Measurements from ENCODE around the gene C19orf33. TPM values are rescaled to one million over a fixed set of nuclear protein-coding genes. Genes with fewer than 3 reads are reported as not detected.

C19orf33 gene
- total RNA-seq, 1 donor from 2014 or later: not detected

DNA sequence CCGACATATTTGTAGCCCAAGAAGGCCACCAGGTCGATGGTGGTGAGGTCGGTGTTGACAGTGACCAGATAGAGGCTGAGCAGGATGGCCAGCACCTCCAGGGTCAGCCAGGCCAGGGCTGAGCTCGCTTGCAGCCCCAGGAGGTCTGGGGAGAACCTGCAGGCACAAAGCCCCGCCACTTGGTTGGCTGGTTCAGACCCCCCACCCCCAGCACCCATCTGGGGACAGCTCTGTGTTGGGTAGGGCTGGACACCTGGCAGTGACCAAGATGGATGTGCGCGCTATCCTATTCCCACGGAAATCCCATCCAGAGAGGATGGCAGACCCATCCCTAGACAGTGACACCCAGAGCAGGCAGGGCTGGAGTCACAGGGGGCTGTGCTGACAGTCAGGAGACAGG, 3.5 kb downstream of the C19orf33 start:
- no peak for DNase-seq (ENCODE audit: low read depth, low spot score)
- Mint-ChIP-seq H3K27ac (ENCODE audit: unreplicated experiment) (no peak overlapping the region), H3K4me1 (no peaks in the 10 kb centered on the region), H3K27me3 (ENCODE audit: low read depth) (no peaks in the 10 kb centered on the region), H3K4me3 (no peak overlapping the region), H3K9me3 (no peaks in the 10 kb centered on the region), H3K36me3 (ENCODE audit: low read depth) (no peaks in the 10 kb centered on the region)
- TF ChIP-seq, protein P1, sequence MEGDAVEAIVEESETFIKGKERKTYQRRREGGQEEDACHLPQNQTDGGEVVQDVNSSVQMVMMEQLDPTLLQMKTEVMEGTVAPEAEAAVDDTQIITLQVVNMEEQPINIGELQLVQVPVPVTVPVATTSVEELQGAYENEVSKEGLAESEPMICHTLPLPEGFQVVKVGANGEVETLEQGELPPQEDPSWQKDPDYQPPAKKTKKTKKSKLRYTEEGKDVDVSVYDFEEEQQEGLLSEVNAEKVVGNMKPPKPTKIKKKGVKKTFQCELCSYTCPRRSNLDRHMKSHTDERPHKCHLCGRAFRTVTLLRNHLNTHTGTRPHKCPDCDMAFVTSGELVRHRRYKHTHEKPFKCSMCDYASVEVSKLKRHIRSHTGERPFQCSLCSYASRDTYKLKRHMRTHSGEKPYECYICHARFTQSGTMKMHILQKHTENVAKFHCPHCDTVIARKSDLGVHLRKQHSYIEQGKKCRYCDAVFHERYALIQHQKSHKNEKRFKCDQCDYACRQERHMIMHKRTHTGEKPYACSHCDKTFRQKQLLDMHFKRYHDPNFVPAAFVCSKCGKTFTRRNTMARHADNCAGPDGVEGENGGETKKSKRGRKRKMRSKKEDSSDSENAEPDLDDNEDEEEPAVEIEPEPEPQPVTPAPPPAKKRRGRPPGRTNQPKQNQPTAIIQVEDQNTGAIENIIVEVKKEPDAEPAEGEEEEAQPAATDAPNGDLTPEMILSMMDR (conservative IDR thresholded peaks at IDR 0.05): no peak

DNA sequence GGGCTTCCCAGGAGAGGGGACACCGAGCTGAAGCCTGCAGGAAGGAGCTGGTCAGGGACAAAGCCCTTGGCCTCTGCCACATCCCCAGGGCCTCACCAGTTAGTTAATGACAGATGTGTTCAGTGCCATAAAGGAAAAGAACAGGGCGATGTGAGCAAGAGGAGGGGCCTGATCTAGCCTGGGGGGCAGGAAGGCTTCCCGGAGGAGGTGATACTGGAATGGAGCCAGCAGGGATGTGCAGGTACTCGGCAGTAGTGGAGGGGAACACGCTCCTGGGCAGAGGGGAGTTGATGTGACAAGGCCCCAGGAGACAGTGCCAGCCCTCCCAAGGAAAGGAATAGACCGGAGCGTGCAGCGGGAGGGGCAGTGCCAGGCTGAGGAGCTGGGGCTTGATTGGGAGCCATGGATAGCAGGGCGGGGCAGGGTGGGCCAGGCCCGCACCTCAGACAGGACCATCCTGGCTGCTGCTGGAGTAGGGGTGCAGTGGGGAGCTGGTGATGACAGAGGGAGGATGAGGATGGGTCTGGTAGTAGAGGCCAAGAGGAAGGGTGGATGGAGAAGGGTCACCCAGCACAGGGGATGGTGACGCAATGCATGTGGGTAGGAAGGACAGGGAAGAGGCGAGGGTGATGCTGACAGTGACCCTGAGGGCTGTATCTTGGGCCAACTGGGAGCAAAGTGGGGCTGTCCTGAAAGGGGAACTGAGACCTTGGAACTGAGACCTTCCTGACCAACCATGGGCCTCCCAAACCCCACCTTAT, 4.1 kb downstream of the C19orf33 start:
- no peak overlapping the region for H3K4me3 Mint-ChIP-seq
- H3K36me3 Mint-ChIP-seq (ENCODE audit: low read depth): no peaks in the 10 kb centered on the region
- H3K4me1 Mint-ChIP-seq: no peaks in the 10 kb centered on the region
- no peaks in the 10 kb centered on the region for H3K27me3 Mint-ChIP-seq (ENCODE audit: low read depth)
- H3K27ac Mint-ChIP-seq (ENCODE audit: unreplicated experiment): no peak overlapping the region
- TF ChIP-seq, protein P1 (conservative IDR thresholded peaks at IDR 0.05): no peak
- no peak for DNase-seq (ENCODE audit: low read depth, low spot score)
- no peaks in the 10 kb centered on the region for H3K9me3 Mint-ChIP-seq

DNA sequence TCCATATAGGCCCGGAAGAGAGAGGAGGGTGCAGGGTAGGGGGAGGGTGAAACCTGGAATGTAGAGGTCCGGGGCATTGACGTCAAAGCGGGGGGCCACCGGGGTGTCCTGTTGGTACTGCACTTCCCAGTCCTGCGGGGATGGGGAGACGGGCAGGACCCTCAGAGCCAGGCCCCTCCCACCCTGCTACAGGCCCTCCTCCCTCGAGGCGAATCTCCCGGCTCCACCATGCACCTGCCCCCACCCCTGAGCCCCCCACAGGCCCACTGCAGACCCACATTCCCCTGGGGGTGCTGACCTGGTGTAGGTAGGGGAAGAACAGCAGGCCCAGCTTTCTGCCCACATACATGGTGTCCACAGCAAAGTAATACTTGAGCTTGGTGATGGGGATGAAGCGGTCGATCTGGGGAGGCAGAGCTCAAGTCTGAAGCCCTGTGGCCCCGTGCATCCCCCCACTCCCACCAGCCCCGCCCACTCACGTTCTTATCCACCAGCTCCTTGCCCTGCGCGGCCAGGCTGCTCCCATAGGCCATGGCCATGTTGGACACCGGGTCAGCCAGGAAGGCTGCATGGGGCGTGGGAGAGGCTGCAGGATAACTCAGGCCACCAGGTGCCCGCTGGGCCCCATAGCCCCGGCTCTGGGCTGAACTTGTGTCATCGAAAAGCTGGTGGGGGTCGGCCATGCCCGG, 5.0 kb downstream of the C19orf33 start:
- H3K27ac Mint-ChIP-seq (ENCODE audit: unreplicated experiment): no peak overlapping the region
- no peaks in the 10 kb centered on the region for H3K36me3 Mint-ChIP-seq (ENCODE audit: low read depth)
- peaks cover 5% of the 10 kb centered on the region for H3K4me1 Mint-ChIP-seq
- TF ChIP-seq, protein P1 (conservative IDR thresholded peaks at IDR 0.05): no peak
- no peaks in the 10 kb centered on the region for H3K27me3 Mint-ChIP-seq (ENCODE audit: low read depth)
- H3K9me3 Mint-ChIP-seq: no peaks in the 10 kb centered on the region
- no peak for DNase-seq (ENCODE audit: low read depth, low spot score)
- H3K4me3 Mint-ChIP-seq: no peak overlapping the region

DNA sequence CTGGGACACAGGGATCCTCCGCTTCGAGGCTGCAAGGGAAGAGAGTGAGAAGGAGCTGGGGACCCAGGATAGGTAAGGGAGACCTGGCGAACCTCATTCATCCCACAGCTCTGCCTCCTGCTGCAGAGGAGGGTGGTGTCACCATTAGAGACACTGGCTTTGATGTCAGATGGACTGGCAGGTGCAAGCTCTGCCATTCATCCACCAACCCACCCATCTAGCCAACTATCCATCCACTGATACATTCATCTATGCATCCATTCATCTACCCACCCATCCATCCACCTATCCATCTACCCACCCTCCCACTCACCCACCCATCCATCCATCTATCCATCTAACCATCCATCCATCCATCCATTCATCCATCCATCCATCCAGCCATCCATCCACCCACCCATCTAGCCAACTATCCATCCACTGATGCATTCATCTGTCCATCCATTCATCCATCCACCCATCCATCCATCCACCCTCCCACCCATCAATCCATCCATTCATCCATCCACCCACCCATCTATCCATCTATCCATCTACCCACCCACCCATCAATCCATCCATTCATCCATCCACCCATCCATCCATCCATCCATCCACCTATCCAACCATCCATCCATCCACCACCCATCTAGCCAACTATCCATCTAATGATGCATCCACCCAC, 5.7 kb downstream of the C19orf33 start:
- Mint-ChIP-seq H3K27me3 (ENCODE audit: low read depth) (no peaks in the 10 kb centered on the region), H3K4me1 (peaks cover 5% of the 10 kb centered on the region), H3K36me3 (ENCODE audit: low read depth) (no peaks in the 10 kb centered on the region), H3K27ac (ENCODE audit: unreplicated experiment) (no peak overlapping the region), H3K4me3 (no peak overlapping the region), H3K9me3 (no peaks in the 10 kb centered on the region)
- DNase-seq (ENCODE audit: low read depth, low spot score): no peak
- TF ChIP-seq, protein P1 (conservative IDR thresholded peaks at IDR 0.05): no peak

DNA sequence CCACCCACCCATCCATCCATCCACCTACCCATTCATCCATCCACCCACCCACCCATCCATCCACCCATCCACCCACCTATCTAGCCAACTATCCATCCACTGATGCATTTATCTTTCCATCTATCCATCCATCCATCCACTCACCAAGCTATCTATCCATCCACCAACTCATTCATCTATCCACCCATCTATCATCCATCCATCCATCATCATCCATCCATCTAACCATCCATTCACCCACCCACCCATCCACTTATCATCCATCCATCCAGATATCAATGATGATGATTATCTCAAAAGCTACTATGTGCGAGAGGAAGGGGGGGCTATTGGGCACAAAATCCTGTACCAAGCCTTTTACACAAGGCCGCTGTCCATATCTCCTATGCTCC, 6.2 kb downstream of the C19orf33 start:
- DNase-seq (ENCODE audit: low read depth, low spot score): no peak
- TF ChIP-seq, protein P1 (conservative IDR thresholded peaks at IDR 0.05): no peak
- Mint-ChIP-seq H3K4me1 (peaks cover 9% of the 10 kb centered on the region), H3K27me3 (ENCODE audit: low read depth) (no peaks in the 10 kb centered on the region), H3K36me3 (ENCODE audit: low read depth) (no peaks in the 10 kb centered on the region), H3K4me3 (no peak overlapping the region), H3K27ac (ENCODE audit: unreplicated experiment) (no peak overlapping the region), H3K9me3 (no peaks in the 10 kb centered on the region)

Measured in neural crest cell (in vitro differentiated cells).